ENCODE measurements around the gene PPP1R36. TPM values are rescaled to one million over a fixed set of nuclear protein-coding genes. Genes with fewer than 3 reads are reported as not detected.

PPP1R36 gene
- total RNA-seq, 2 donors from 2014 or later = 4.4 to 5.6 TPM

- TF ChIP-seq, protein P1, sequence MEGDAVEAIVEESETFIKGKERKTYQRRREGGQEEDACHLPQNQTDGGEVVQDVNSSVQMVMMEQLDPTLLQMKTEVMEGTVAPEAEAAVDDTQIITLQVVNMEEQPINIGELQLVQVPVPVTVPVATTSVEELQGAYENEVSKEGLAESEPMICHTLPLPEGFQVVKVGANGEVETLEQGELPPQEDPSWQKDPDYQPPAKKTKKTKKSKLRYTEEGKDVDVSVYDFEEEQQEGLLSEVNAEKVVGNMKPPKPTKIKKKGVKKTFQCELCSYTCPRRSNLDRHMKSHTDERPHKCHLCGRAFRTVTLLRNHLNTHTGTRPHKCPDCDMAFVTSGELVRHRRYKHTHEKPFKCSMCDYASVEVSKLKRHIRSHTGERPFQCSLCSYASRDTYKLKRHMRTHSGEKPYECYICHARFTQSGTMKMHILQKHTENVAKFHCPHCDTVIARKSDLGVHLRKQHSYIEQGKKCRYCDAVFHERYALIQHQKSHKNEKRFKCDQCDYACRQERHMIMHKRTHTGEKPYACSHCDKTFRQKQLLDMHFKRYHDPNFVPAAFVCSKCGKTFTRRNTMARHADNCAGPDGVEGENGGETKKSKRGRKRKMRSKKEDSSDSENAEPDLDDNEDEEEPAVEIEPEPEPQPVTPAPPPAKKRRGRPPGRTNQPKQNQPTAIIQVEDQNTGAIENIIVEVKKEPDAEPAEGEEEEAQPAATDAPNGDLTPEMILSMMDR (IDR thresholded peaks at IDR 0.05) = no peak
- TF ChIP-seq POLR2A (IDR thresholded peaks at IDR 0.05) = no peak
- H3K36me3 ChIP-seq (replicated peaks in 1 of 2; ENCODE audit: insufficient read depth in 1 of 2, low read depth in 2 of 2) = peaks cover 0 to 16% of the 10 kb centered on the region in 2 donors
- H3K27ac ChIP-seq = no peak overlapping the region
- no peaks in the 10 kb centered on the region for H3K27me3 ChIP-seq
- no peak overlapping the region for H3K4me3 ChIP-seq
- DNase-seq (no peak), ATAC-seq (no peak)
- H3K4me1 ChIP-seq = peaks cover 7% of the 10 kb centered on the region
- intact Hi-C loops (cut with DNase I) = no loop called here
- H3K9me3 ChIP-seq = no peaks in the 10 kb centered on the region
- WGBS, 2 donors = 54 to 72% methylated on average over 4 of the region's 4 CpGs
Measured at GRCh38 chr14:64518229-64518628, 31.5 kb upstream of the PPP1R36 start.

- no peak for ATAC-seq
- Histone ChIP-seq H3K36me3 (replicated peaks in 1 of 2; ENCODE audit: insufficient read depth in 1 of 2, low read depth in 2 of 2) (peaks cover 0 to 18% of the 10 kb centered on the region in 2 donors), H3K27ac (no peak overlapping the region), H3K27me3 (no peaks in the 10 kb centered on the region), H3K9me3 (no peaks in the 10 kb centered on the region), H3K4me1 (no peaks in the 10 kb centered on the region), H3K4me3 (no peak overlapping the region)
- 93 to 94% methylated on average over 4 of the region's 4 CpGs for WGBS, 2 donors
- no peak for DNase-seq
- intact Hi-C loops (cut with DNase I) = no loop called here
- TF ChIP-seq, protein P1 (IDR thresholded peaks at IDR 0.05) = no peak
- TF ChIP-seq POLR2A (IDR thresholded peaks at IDR 0.05) = no peak
Measured at GRCh38 chr14:64520699-64521098, 29.1 kb upstream of the PPP1R36 start.

GRCh38 chr14:64522591-64523355 is 27.0 kb upstream of the PPP1R36 start:
- no peaks in the 10 kb centered on the region for H3K9me3 ChIP-seq
- H3K36me3 ChIP-seq (replicated peaks in 1 of 2; ENCODE audit: insufficient read depth in 1 of 2, low read depth in 2 of 2) = peaks cover 0 to 18% of the 10 kb centered on the region in 2 donors
- ATAC-seq (no peak), DNase-seq (no peak)
- TF ChIP-seq POLR2A (IDR thresholded peaks at IDR 0.05) = no peak
- TF ChIP-seq, protein P1 (IDR thresholded peaks at IDR 0.05) = no peak
- intact Hi-C loops (cut with DNase I) = no loop called here
- 77 to 83% methylated on average over 9 of the region's 9 CpGs for WGBS, 2 donors
- H3K27ac ChIP-seq = no peak overlapping the region
- no peak overlapping the region for H3K4me3 ChIP-seq
- no peaks in the 10 kb centered on the region for H3K4me1 ChIP-seq
- H3K27me3 ChIP-seq = no peaks in the 10 kb centered on the region

DNA sequence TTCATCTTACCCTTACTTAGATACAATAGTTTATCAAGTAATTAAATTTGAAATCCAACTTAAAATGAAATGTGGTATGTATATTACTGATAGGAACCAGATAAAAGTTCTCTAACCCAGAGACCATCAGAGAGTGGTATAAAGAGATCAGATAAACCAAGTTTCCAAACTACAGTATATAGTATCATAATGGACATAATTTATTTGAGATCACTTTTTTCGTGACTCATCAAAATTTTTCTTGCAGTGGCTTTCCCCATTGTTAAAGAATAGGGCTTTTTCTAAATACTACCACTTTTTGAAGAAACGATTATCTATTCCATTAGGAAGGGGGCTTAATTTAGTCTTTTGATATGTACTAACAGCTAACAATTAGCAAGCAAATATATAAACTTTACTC is 24.4 kb upstream of the PPP1R36 start:
- H3K4me3 ChIP-seq = no peak overlapping the region
- no peaks in the 10 kb centered on the region for H3K4me1 ChIP-seq
- H3K9me3 ChIP-seq = no peaks in the 10 kb centered on the region
- intact Hi-C loops (cut with DNase I) = no loop called here
- ATAC-seq (no peak), DNase-seq (no peak)
- no peak overlapping the region for H3K27ac ChIP-seq
- WGBS, 2 donors = 90 to 100% methylated on average over 2 of the region's 2 CpGs
- H3K36me3 ChIP-seq (replicated peaks in 1 of 2; ENCODE audit: insufficient read depth in 1 of 2, low read depth in 2 of 2) = peaks cover 0 to 18% of the 10 kb centered on the region in 2 donors
- H3K27me3 ChIP-seq = no peaks in the 10 kb centered on the region
- TF ChIP-seq, protein P1 (IDR thresholded peaks at IDR 0.05) = no peak
- TF ChIP-seq POLR2A (IDR thresholded peaks at IDR 0.05) = no peak

DNA sequence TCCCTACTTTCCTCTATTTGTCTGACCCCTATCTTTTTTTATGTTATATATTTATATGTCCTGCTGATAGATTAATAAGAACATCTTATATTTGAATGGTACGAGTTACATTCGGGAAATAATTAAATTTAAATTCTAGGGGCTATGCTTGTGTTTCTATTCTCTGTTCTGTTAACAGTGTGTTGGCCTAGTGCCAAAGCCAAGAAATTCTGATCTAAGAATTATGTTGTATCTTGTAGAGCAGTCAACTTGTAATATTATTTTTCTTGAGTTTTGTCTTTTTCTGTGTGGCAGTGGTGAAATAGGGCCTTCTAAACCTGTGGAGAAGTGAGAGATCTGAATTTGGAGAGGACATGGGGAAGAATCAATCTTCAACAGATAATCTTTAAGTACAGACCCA is 18.2 kb upstream of the PPP1R36 start:
- no peak for TF ChIP-seq POLR2A (IDR thresholded peaks at IDR 0.05)
- TF ChIP-seq, protein P1 (IDR thresholded peaks at IDR 0.05) = no peak
- no peaks in the 10 kb centered on the region for H3K27me3 ChIP-seq
- DNase-seq (no peak), ATAC-seq (no peak)
- no peaks in the 10 kb centered on the region for H3K9me3 ChIP-seq
- WGBS, 2 donors = 76 to 84% methylated on average over 2 of the region's 2 CpGs
- H3K27ac ChIP-seq = no peak overlapping the region
- no peak overlapping the region for H3K4me3 ChIP-seq
- no peaks in the 10 kb centered on the region for H3K36me3 ChIP-seq (replicated peaks in 1 of 2; ENCODE audit: insufficient read depth in 1 of 2, low read depth in 2 of 2)
- intact Hi-C loops (cut with DNase I) = no loop called here
- H3K4me1 ChIP-seq = no peaks in the 10 kb centered on the region

Measured in body of pancreas (tissue), 4 donors.